ENCODE results near the gene ATP6V0E2.

The ATP6V0E2 gene

GRCh38 chr7:149849174-149849573, 24.6 kb upstream of the ATP6V0E2 start:
- H3K4me3 ChIP-seq (ENCODE audit: low read length), result no peak overlapping the region
- TF ChIP-seq ZNF274 (IDR thresholded peaks at IDR 0.05; ENCODE audit: low read depth, low read length), result no peak

- no peak overlapping the region for H3K4me3 ChIP-seq (ENCODE audit: low read length)
- no peak for TF ChIP-seq ZNF274 (IDR thresholded peaks at IDR 0.05; ENCODE audit: low read depth, low read length)
Observed at GRCh38 chr7:149850007-149850594, 23.7 kb upstream of the ATP6V0E2 start.

- TF ChIP-seq ZNF274 (IDR thresholded peaks at IDR 0.05; ENCODE audit: low read depth, low read length), result no peak
- H3K4me3 ChIP-seq (ENCODE audit: low read length), result no peak overlapping the region
Observed at GRCh38 chr7:149850716-149851115, 23.1 kb upstream of the ATP6V0E2 start.

GRCh38 chr7:149851449-149851848, 22.3 kb upstream of the ATP6V0E2 start:
- H3K4me3 ChIP-seq (ENCODE audit: low read length), result no peak overlapping the region
- TF ChIP-seq ZNF274 (IDR thresholded peaks at IDR 0.05; ENCODE audit: low read depth, low read length), result no peak

GRCh38 chr7:149853157-149853556, 20.6 kb upstream of the ATP6V0E2 start:
- TF ChIP-seq ZNF274 (IDR thresholded peaks at IDR 0.05; ENCODE audit: low read depth, low read length), result no peak
- H3K4me3 ChIP-seq (ENCODE audit: low read length), result no peak overlapping the region

- no peak overlapping the region for H3K4me3 ChIP-seq (ENCODE audit: low read length)
- no peak for TF ChIP-seq ZNF274 (IDR thresholded peaks at IDR 0.05; ENCODE audit: low read depth, low read length)
Observed at GRCh38 chr7:149854611-149855360, 19.0 kb upstream of the ATP6V0E2 start.

- no peak for TF ChIP-seq ZNF274 (IDR thresholded peaks at IDR 0.05; ENCODE audit: low read depth, low read length)
- H3K4me3 ChIP-seq (ENCODE audit: low read length), result no peak overlapping the region
Observed at GRCh38 chr7:149855361-149856305, 18.1 kb upstream of the ATP6V0E2 start.

- TF ChIP-seq ZNF274 (IDR thresholded peaks at IDR 0.05; ENCODE audit: low read depth, low read length), result no peak
- H3K4me3 ChIP-seq (ENCODE audit: low read length), result no peak overlapping the region
Observed at GRCh38 chr7:149856583-149856982, 17.2 kb upstream of the ATP6V0E2 start.

- no peak overlapping the region for H3K4me3 ChIP-seq (ENCODE audit: low read length)
- no peak for TF ChIP-seq ZNF274 (IDR thresholded peaks at IDR 0.05; ENCODE audit: low read depth, low read length)
Observed at GRCh38 chr7:149859369-149859768, 14.4 kb upstream of the ATP6V0E2 start.

- no peak for TF ChIP-seq ZNF274 (IDR thresholded peaks at IDR 0.05; ENCODE audit: low read depth, low read length)
- no peak overlapping the region for H3K4me3 ChIP-seq (ENCODE audit: low read length)
Observed at GRCh38 chr7:149859876-149860275, 13.9 kb upstream of the ATP6V0E2 start.

- no peak overlapping the region for H3K4me3 ChIP-seq (ENCODE audit: low read length)
- no peak for TF ChIP-seq ZNF274 (IDR thresholded peaks at IDR 0.05; ENCODE audit: low read depth, low read length)
Observed at GRCh38 chr7:149860821-149861727, 12.7 kb upstream of the ATP6V0E2 start.

GRCh38 chr7:149861728-149862045, 12.1 kb upstream of the ATP6V0E2 start:
- H3K4me3 ChIP-seq (ENCODE audit: low read length), result no peak overlapping the region
- no peak for TF ChIP-seq ZNF274 (IDR thresholded peaks at IDR 0.05; ENCODE audit: low read depth, low read length)

- TF ChIP-seq ZNF274 (IDR thresholded peaks at IDR 0.05; ENCODE audit: low read depth, low read length), result no peak
- H3K4me3 ChIP-seq (ENCODE audit: low read length), result no peak overlapping the region
Observed at GRCh38 chr7:149862156-149862555, 11.6 kb upstream of the ATP6V0E2 start.

- H3K4me3 ChIP-seq (ENCODE audit: low read length), result no peak overlapping the region
- TF ChIP-seq ZNF274 (IDR thresholded peaks at IDR 0.05; ENCODE audit: low read depth, low read length), result no peak
Observed at GRCh38 chr7:149863500-149863899, 10.3 kb upstream of the ATP6V0E2 start.
